Spinal cord (tissue), 10 donors: Measurements from ENCODE around the gene ZNF354C. TPM values are rescaled to one million over a fixed set of nuclear protein-coding genes. Genes with fewer than 3 reads are reported as not detected.

ENCODE experiments used
- DNase-seq, 6 donors: peaks; one replicate each; pipeline versions ENCODE4 v3.0.0 to v3.0.0-alpha.2; 2013 to 2015; ENCODE audit warnings: low spot score in 6 of 6, low read depth in 4 of 6
- H3K27ac ChIP-seq: one replicate; pipeline ENCODE4 v1.5.1; 2013; ENCODE audit warnings: low read depth, low read length, control low read depth
- H3K27me3 ChIP-seq: one replicate; pipeline ENCODE4 v1.6.1; 2013; ENCODE audit warnings: low read length; ENCODE audit not compliant: control insufficient read depth, insufficient read depth
- H3K36me3 ChIP-seq: one replicate; pipeline ENCODE4 v1.6.1; 2013; ENCODE audit warnings: low read length; ENCODE audit not compliant: control insufficient read depth, insufficient read depth
- H3K4me1 ChIP-seq: one replicate; pipeline ENCODE4 v1.6.1; 2013; ENCODE audit warnings: low read length; ENCODE audit not compliant: control insufficient read depth, insufficient read depth
- H3K4me3 ChIP-seq: one replicate; pipeline ENCODE4 v1.5.1; 2013; ENCODE audit warnings: low read depth, low read length, control low read depth
- H3K9me3 ChIP-seq: one replicate; pipeline ENCODE4 v1.6.1; 2013; ENCODE audit warnings: low read length; ENCODE audit not compliant: control insufficient read depth, insufficient read depth
- WGBS: methylation state at CpG from one replicate; pipeline ENCODE4 v1.1.5; 2013; ENCODE audit warnings: missing lambda C conversion rate; ENCODE audit not compliant: insufficient coverage; 5-methylcytosine and 5-hydroxymethylcytosine counted together
- polyA plus RNA-seq, 2 donors: library from polyadenylated mRNA; unstranded; fragments of 120-200 nt; gene quantifications; one replicate each; pipeline ENCODE4 v1.2.1, GENCODE V29; 2013; ENCODE audit not compliant: insufficient read length in 2 of 2
- total RNA-seq, 2 donors: library from RNA; depleted of rRNA in 1 of 2; stranded (reverse); fragments of 120-200 nt in 1 of 2; fragments of >200 nt in 1 of 2; gene quantifications; one replicate each; pipeline versions ENCODE4 v1.2.3 to v1.2.4, GENCODE V29; 2013 to 2014
- donor health status: healthy.

Gene ZNF354C
- total and polyA plus RNA-seq, 4 donors = 11.3 to 27.2 (median 18.0) TPM

DNA sequence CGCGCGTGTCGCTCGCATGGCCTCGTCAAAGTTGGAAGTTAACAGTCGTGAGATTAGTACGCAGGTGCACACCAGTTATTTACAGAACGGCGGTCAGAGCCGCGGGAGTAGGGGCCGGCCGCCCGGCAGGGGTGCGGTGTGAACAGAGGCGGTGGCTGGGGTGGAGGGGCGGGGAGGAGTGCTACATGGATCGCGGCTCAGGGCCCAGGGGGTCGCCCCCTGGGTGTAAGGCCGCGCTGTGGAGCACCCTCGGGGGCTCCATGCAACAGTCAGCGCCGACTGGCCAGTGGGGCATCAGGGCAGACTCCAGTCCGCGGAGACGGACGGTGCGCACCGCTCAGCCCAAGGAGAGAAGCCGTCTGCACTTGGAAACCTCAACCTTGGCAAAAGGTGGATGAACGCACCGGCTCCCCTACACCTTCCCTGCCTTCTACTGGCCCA lies 60.3 kb downstream of the ZNF354C start:
- no peaks in the 10 kb centered on the region for H3K27me3 ChIP-seq
- WGBS = 96% methylated on average over 34 of the region's 35 CpGs
- H3K9me3 ChIP-seq = peaks cover 1% of the 10 kb centered on the region
- H3K27ac ChIP-seq = no peak overlapping the region
- H3K4me3 ChIP-seq = no peak overlapping the region
- peaks cover 31% of the 10 kb centered on the region for H3K36me3 ChIP-seq
- no peak for DNase-seq
- no peaks in the 10 kb centered on the region for H3K4me1 ChIP-seq

DNA sequence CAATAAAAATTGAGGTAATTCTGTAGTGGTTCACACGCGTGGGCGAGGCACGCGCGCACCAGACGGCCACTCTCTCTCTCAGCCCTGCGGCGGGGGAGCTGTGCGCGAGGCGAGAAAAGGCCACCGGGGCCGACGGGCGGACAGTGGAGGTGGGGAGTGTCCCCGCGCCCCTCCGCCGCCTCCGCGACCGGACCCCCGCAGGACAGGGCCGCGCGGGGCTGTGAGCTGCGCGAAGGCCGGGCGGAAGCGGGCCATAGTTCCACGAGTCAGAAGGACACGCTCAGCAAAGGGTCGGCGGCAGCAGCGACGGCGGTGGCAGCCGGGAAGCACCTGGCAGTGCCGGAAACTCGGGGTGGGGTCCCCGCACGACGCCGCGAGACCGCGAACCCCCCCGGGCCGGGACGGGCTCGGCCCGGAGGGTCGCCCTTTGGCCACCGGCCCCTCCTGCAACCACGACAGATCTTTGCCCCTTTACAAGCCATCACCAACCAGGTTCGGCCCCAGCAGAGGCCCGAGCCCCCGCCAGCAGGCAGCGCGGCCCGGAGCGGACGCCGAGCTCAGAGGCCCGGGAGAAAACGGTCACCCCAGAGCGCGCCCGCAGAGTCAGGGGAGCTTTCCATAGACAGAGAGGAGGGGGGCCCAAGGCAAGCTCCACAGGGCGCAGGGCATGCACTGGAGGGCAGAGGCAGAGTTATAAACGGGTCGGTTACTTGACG lies 60.9 kb downstream of the ZNF354C start:
- Histone ChIP-seq H3K4me1 (no peaks in the 10 kb centered on the region), H3K36me3 (peaks cover 36% of the 10 kb centered on the region), H3K4me3 (no peak overlapping the region), H3K9me3 (peaks cover 1% of the 10 kb centered on the region), H3K27me3 (no peaks in the 10 kb centered on the region), H3K27ac (no peak overlapping the region)
- WGBS = 81% methylated on average over 63 of the region's 75 CpGs
- no peak for DNase-seq

DNA sequence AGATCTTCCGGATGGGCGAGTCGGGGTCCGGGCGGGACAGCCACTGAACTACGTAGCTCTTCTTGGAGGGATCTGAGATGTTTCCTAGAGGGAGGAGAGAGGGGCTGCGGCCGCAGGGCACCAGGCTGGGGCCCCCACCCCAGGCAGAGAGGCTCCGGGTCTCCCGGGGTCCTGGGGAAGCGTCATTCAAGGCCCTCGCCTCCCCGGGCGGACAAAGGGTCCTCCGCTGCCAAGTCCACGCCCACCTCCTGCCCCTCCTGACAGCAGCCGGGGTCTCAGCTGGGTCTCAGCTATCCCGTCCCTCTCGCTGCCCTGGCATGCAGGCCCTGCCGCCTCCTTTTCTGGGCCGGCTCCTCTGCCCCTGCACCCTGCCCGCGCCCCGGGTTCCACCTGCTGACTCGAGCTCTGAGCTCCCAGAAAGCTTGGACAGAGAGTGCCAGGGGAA lies 61.5 kb downstream of the ZNF354C start:
- Histone ChIP-seq H3K4me3 (no peak overlapping the region), H3K9me3 (peaks cover 1% of the 10 kb centered on the region), H3K4me1 (no peaks in the 10 kb centered on the region), H3K27me3 (no peaks in the 10 kb centered on the region), H3K27ac (no peak overlapping the region), H3K36me3 (peaks cover 42% of the 10 kb centered on the region)
- DNase-seq = no peak
- 92% methylated on average over 25 of the region's 25 CpGs for WGBS

DNA sequence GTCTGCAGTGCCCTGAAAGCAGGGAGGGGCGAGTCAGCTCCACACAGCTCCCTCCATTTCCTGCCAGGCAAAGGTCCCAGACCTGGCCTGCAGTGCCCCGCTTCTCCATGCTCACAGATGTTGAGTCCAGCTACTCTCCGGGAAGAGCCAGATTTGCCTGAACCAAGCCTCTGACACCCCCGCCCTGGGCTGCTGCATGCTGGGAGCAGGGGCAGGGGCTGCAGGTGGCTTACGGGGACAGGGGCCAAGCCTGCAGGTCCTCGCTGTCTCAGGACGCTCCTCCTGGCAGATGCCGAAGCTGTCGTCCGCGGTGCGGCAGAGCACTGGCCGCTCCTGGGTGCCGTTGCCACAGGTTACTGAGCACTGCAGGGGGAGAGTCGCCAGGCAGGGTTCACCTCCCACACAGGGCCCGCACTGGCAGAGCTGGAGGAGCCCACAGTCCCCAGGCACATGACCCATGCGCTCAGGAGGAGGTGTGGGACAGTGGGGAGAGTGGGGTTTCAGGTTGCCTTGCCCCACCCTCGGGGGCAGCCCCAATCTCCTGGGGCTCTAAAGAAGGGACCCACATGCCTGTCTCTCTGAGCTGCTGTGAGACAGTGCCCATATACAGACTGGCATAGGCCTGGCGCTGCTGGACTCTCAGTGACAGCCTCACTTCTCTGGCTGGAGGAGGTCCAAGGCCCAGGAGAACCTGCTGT lies 62.4 kb downstream of the ZNF354C start:
- 90% methylated on average over 18 of the region's 19 CpGs for WGBS
- Histone ChIP-seq H3K4me3 (no peak overlapping the region), H3K9me3 (peaks cover 1% of the 10 kb centered on the region), H3K27ac (no peak overlapping the region), H3K4me1 (no peaks in the 10 kb centered on the region), H3K27me3 (no peaks in the 10 kb centered on the region), H3K36me3 (peaks cover 51% of the 10 kb centered on the region)
- DNase-seq = no peak

DNA sequence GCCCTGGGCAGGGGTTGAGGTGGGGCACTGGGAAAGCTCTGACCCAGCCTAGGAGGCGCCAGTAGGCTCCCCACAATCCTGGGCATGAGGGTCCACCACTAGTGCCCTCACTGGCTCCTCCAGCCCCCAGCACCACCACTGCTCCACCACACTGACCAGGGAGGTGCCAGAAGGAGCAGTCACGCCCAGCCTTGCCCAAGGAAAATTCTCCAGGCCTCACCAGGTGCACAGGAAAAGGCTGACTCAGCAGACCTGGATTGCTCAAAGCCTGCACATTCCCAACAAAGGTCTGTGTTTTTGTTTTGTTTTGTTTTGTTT lies 62.9 kb downstream of the ZNF354C start:
- WGBS = 79% methylated on average over 2 of the region's 2 CpGs
- Histone ChIP-seq H3K27me3 (no peaks in the 10 kb centered on the region), H3K27ac (no peak overlapping the region)

DNA sequence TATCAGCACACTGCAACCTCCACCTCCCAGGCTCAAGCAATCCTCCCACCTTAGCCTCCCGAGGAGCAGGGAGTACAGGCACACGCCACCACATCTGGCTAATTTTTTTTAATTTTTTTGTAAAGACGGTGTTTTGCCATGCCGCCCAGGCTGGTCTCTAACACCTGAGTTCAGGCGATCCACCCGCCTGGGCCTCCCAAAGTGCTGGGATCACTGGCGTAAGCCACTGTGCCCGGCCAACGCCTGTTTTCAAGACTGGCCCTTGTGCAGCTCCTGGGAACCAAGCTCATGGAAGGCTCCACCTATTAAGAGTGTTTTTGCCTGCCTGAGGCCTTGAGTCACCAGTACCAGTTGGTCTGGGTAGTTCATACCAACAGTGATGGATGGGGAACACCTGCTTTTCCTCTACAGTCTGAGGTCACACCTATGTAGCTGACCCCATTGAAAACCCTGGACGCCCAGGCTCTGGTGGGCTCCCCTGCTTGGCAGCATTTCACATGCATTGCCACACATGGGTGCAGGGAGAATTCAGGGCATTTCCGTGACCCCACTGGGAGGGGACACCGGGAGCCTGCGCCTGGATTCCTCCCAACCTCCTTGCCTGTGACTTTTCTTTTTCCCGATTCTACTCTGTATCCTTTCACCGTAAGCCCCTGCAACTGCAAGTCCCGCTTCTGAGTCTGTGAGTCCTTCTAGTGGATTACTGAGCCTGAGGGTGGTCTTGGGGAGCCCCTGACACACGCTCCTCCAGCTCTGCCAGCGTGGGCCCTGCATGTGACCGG lies 63.5 kb downstream of the ZNF354C start:
- DNase-seq = no peak
- Histone ChIP-seq H3K4me1 (no peaks in the 10 kb centered on the region), H3K27me3 (no peaks in the 10 kb centered on the region), H3K36me3 (peaks cover 54% of the 10 kb centered on the region), H3K27ac (no peak overlapping the region), H3K4me3 (no peak overlapping the region), H3K9me3 (peaks cover 1% of the 10 kb centered on the region)
- 88% methylated on average over 16 of the region's 19 CpGs for WGBS

More for the DNA sequence above, 62.9 kb downstream of the ZNF354C start:
- Histone ChIP-seq H3K4me3 (no peak overlapping the region), H3K36me3 (peaks cover 54% of the 10 kb centered on the region), H3K9me3 (peaks cover 1% of the 10 kb centered on the region), H3K4me1 (no peaks in the 10 kb centered on the region)
- no peak for DNase-seq

DNA sequence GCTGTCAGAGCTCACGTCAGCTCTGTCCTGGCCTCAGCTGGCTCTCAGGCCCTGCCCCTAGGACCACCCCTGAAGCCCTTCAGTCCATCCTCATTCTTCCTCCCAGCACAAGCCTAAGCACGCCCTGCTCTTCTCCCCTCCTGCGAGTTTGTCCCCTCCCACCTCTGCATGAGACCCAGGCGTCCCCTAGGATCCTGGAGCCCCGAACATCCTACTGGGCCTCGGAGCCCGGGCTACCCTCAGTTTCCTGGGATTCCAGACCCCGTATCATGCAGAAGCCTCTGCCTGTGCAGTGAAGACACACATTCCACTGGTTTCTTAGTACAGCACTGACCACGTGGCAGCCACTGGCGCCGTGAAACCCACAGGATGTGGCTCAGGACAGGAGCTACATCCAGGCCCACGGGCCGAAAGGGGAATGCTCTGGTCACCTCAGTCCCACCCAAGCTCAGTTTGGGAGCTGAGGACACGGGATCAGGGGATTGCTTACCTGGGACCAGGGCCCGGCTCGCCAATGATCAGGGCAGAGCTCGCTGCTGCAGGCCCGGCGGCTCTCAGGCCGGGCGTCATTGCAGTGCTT lies 64.2 kb downstream of the ZNF354C start:
- 93% methylated on average over 21 of the region's 21 CpGs for WGBS
- Histone ChIP-seq H3K9me3 (peaks cover 1% of the 10 kb centered on the region), H3K27ac (no peak overlapping the region), H3K36me3 (peaks cover 54% of the 10 kb centered on the region), H3K4me3 (no peak overlapping the region), H3K4me1 (no peaks in the 10 kb centered on the region), H3K27me3 (no peaks in the 10 kb centered on the region)
- no peak for DNase-seq

DNA sequence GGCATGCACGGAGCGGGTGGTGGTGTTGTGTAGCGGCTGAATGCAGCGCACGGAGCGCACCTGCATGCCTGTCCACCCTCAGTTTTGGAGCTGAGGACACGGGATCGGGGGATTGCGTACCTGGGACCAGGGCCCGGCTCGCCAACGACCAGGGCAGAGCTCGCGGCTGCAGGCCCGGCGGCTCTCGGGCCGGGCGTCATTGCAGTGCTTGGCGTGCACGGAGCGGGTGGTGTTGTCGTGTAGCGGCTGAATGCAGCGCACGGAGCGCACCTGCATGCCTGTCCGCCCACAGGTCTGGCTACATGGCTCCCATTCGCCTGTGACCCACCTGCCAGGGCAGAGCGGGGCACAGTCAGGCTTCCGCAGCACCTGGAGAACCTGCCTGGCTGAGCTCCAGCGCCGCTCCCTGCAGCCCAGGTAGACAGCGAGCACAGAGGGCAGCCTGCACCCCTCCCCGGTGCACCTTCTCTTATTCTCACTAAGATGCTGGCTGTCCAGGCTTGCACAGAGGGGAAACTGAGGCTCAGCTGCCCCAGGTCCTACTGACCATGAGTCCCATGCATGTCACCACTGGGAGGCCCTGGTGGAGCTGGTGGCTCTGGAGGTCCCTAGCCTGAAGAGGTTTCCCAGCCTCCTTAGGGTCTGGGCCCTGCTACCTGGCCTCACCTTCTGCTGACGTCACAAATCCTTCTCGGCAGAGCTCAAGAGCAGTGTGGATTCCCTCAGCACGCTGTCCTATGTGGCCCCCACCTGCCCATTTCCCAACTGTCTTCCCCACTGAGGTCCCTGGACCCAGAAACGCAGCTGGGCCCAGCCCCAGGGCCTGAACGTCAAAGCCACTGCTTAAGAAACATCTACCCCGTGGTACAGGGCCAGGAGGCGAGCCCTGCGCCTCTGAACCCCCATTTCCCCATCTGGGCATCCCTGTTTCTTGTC lies 64.9 kb downstream of the ZNF354C start:
- Histone ChIP-seq H3K36me3 (peaks cover 61% of the 10 kb centered on the region), H3K27me3 (no peaks in the 10 kb centered on the region), H3K4me3 (no peak overlapping the region), H3K4me1 (no peaks in the 10 kb centered on the region), H3K9me3 (peaks cover 1% of the 10 kb centered on the region), H3K27ac (no peak overlapping the region)
- 91% methylated on average over 43 of the region's 43 CpGs for WGBS
- no peak for DNase-seq
